Ureter (tissue), 1 donor: Measurements from ENCODE around the gene STPG3. TPM values are rescaled to one million over a fixed set of nuclear protein-coding genes. Genes with fewer than 3 reads are reported as not detected.

ENCODE experiments used
- DNase-seq: peaks from one replicate; pipeline ENCODE4 v3.0.0-alpha.2; 2020; ENCODE audit warnings: low spot score
- total RNA-seq: library from RNA; stranded (reverse); gene quantifications from one replicate; pipeline ENCODE4 v1.2.4, GENCODE V29; 2023
- donor health status: DM: yes; HTN: yes; CAD: no.

STPG3 gene
- total RNA-seq, 1 donor from 2014 or later: not detected

DNA sequence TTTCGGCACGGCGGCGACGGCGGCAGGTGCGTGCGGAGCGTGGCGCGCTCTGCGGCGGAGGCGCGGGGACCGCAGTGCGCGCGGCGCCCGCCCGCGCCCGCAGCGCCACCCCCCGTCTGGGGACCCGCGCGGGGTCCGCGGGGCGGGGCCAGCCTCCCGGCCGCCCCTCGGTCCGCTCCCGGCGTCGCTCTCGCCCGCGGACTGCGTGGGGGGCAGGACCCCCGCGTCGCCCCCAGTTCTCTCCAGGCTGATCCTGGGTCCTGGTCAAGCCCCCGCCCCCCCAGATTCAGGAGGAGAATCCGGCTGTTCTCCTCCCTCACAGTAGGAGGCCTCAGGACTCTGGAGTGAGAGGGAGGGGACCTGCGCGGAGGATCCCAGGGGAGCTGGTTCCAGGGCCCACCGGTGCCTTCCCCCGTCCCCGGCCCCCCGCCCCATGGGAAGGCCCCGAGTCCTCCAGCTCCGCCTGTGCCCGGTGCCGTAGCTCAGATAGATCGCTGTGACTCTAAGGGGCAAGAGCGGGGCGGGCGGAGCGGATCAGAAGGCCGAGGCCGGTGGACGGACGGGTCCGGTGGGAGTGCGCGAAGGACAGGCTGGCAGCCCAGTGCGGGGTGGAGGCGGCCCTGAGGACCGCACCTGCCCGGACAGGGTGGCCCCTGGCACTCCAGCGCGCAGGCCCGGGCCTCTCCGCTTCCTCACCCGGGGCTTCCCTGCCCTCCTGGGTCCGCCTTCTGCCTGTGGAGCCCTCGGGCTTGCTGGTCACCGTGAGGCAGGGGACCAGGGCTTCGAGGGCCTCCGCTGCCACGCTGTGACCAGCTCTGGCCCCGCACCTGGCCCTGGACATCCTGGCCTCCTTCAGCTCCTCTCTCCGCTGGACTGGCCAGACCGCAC is 28.7 kb upstream of the STPG3 start, which contains the start of gene RNF208:
Gene RNF208, minus strand, starts transcription at position 51 of the 888 bp plus-strand sequence. CDS start 1,028 bp downstream, outside the sequence.
- DNase-seq: no peak

DNA sequence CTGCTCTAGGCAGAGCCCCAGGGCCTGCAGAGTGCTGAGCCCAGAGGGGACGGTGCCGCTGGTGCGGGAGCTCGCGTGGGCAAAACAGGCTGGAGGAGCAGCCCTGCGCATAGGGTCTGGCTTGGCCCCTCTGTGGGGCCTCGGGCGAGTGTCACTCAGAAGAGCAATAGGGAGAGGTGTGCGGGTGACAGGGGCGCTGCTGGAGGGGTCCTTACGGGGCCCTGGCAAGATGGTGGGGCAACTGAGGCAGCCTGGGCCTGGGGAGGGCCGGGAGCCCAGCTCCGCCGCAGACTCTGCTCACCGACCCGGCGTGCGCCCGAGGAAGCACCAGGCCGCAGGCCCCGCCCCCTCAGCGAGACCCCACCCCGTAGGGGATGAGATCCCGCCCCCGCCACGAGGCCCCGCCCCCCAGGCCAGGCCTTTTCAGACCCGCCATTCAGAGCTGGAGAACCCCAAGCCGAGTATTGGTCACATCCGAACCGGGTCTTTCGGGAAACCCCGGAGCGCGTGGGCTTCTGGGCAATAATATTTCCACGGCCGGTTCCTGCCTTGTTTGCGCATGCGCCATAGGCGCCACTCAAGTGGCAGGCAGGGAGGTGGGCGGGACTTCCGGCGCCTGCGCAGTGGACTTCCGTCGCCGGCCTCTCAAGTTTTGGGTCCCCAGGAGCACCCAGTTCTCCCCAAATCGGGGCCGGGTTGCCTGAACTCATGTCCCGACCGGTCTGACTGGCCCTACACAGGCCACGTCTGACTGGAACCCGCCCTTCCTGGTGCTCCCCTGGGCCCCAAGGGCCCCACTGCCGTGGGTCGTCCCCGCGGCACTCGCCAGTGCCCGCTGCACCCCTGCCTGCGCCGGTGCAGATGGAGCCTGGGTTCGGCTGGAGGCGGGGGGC is 27.8 kb upstream of the STPG3 start:
- peak; percentile 98 for DNase-seq

DNA sequence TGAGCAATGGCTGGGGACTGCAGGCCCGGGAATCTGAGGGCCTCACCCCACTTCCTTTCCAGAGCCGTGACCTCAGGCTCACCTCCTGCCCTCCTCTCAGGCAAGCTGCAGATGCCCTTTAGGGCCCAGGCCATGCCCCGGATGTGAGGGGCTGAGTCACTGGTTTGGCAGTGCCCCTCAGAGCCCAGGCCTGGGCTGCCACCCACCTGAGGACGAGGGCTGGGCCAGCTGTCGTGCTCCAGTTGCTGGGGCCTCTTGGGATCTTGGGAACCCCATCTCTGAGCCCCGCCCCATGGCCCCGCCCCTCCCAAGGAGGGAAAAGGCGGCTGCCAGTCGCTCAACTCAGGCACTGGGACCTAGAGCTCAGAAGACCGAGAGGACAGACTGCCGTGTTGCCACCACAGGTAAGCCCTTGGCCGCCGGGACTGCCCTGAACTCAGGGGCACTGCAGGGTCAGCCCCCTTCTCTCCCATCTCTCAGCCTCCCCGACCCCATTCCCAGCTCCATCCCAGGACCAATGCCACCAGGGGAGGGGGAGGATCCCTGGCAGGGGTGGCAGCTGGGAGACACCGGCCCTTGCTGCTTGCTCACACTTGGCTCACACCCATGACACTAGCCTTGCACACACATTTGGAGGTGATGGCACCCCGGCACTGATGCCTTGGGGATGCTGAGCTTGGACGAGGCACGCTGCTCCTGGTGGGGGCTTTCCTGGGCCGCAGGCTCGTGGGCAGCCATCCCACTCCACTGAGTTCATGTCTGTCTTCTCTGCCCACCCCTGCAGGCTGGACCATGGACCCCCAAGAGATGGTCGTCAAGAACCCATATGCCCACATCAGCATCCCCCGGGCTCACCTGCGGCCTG is 26.0 kb upstream of the STPG3 start, which contains the start of gene CYSRT1:
Gene CYSRT1, plus strand, starts transcription at position 345 of the 865 bp plus-strand sequence. Its CDS starts 448 bp downstream, at position 793.
- no peak for DNase-seq

DNA sequence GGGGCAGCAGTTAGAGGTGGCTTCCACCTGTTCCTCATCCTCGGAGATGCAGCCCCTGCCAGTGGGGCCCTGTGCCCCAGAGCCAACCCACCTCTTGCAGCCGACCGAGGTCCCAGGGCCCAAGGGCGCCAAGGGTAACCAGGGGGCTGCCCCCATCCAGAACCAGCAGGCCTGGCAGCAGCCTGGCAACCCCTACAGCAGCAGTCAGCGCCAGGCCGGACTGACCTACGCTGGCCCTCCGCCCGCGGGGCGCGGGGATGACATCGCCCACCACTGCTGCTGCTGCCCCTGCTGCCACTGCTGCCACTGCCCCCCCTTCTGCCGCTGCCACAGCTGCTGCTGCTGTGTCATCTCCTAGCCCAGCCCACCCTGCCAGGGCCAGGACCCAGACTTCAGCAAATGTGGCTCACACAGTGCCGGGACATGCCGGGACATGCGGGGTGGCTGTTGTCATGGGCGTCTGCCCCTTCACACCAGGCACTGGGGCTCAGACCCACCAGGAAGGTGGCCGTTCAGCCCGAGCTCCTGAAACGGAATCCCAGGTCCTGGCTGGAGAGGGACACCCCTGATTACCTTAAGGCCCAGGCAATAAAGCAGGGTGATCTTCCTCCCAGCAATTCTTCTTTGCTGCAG is 25.3 kb upstream of the STPG3 start:
- no peak for DNase-seq

DNA sequence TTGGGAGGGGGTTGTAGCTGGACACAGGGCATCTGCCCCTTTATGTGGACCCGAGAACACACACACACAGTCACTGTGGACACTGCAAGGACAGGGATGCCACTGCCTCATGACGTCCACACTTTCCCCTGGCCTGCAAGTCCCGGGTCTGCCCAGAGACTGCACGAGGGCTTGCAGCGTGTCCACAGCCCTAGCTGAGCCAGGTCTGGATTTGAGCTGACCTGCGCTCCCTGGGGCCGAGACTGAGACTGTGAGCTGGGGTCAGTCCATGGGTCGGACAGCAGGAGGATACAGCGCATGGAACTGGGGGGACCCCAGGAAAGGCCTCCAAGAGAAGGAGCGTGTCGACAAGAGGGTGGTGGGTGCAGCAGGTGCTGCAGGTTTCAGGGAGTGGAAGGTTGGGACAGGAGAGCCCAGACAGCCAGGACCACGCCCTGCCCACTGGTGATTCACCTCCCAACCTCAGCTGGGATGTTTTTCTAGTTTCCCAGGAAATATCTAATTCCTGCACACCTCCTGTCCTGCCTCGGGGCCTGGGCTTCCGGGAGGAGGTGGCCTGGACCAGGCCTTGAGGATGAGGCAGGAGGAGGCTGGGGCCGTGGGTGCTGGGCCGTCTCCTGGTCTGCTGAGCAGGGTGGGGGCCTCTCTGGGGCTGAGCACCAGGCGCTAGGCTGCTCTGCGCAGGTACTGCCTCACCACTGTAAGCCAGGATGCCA is 24.6 kb upstream of the STPG3 start:
- DNase-seq: no peak

DNA sequence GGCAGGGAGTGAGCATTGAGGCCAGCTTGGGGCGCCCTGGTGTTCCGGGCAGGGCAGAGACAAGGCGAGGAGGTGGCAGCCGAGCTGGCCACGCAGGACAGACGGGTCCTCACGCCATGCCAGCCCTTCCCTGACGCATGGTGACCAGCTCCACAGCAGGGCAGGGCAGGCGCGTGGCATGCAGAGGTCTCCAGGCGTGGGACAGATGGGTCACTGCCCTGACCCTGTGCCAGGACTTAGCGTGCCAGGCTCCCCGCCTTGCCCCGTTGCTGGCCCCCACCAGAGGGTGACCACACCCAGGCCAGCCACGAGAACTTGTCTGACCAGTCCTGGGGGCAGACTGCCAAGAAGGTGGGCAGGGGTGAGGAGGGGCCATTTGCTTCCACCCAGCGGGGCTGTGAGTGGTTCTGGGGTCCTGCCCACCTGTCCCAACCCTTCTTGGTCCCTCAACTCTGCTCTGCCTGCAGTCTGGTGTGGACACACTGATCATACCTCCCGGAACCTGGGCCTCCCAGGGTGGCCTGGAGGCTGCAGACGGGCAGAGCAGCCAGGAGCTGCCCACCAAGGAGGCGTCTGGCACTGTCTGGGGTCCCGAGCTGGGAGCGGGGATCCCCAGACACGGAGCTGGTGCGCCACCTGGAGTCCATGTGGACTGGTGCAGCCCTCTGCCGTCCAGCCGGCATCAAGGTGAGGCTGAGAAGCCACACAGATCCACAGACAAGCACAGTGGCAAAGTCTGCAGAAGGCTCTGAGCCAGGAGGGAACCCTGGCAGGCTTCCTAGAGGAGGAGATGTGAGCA is 23.8 kb upstream of the STPG3 start, which contains the start of gene RNF224:
Gene RNF224, plus strand, starts transcription at position 449 of the 799 bp plus-strand sequence. CDS start 834 bp downstream, outside the sequence.
- DNase-seq: peak; percentile 79

DNA sequence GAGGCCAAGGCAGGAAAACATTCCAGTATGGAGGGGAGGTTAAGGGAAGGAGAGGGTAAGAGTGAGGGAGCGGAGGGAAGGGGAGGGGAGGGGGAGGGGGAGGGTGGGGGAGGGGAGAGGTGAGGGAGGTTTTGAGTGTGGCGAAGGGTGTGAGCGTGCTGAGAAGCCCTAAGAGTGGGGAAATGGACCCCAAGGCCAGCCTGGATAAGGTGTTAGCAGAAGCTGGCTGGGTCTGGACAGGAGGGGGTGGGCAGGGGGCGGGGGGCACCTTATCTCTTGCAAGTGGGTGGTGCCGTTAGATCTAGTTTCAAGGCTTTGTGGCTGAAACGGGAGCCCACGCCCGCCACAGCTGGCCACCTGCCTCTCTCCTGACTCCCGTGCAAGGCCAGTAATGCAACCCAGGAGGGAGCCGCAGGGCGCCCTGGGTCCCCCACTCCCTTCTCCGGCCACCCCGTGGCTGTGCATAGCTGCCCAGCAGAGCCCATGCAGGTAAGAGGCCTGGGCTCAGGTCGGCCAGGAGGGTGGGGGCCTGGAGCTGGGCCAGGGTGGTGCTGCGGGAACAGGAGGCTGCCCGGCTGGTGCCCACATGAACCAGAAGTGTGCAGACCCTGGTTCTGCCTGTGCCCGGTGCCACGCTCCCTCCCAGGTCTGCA is 23.1 kb upstream of the STPG3 start:
- DNase-seq: no peak

DNA sequence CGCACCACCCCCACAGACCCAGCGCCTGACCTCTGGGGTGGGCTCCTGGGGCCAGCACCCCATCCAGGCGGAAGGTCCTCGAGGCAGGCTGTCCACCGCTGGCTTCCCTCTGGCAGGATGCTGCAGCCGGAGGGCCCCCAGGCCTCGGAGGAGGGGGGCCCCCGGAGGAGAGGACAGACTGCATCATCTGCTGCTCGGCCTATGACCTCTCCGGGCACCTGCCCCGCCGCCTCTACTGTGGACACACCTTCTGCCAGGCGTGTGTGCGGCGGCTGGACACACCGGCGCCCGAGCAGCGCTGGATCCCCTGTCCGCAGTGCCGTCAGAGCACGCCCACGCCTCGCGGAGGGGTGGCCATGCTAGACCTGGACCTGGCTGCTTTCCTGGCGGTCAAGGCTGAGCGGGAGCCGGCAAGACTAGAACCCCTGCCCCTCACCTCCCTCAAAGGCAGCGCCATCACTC is 22.5 kb upstream of the STPG3 start:
- DNase-seq: no peak

DNA sequence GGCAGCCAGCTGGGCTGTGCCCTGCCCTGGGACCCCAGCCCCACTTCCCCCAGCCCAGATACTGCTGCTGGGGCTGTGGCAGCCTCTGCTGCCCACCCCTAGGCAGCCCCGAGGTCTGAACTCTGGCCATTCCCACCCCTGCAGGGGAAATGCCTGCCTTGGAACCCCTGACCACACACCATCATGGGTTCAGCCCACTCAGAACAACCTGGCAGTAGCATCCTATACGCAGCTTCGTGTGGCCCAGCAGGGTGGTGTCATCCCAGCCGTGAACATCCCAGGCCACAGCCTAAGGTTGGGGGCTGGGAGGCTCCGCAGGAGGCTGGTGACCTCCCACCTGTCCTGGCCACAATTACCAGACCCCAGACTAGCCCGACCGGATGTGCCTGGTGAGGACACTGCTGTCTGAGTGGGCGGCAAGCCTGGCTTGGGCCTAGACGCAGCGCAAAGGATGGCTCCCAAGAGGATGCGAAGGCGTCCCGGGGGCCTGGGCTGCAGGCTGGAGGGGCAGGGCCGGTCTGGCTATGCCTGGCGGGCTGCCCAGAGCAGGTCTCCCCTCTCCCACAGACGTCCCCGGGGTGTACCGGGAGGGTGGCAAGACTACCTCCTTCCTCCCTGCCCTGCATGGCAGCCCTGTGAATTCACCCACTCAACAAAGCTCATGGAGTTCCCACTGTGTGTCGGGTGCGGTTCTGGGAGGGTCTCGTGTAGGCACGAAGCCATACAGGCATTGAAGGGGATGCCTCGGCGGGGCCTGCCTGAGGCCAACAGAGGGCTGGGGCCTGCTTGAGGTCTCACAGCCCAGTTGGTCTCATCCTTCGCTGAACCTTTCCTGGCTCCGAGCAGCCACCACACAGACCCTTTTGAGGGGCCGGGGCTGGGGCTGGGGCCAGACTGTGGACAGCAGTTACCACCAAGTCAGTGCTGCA is 21.9 kb upstream of the STPG3 start:
- DNase-seq: no peak

DNA sequence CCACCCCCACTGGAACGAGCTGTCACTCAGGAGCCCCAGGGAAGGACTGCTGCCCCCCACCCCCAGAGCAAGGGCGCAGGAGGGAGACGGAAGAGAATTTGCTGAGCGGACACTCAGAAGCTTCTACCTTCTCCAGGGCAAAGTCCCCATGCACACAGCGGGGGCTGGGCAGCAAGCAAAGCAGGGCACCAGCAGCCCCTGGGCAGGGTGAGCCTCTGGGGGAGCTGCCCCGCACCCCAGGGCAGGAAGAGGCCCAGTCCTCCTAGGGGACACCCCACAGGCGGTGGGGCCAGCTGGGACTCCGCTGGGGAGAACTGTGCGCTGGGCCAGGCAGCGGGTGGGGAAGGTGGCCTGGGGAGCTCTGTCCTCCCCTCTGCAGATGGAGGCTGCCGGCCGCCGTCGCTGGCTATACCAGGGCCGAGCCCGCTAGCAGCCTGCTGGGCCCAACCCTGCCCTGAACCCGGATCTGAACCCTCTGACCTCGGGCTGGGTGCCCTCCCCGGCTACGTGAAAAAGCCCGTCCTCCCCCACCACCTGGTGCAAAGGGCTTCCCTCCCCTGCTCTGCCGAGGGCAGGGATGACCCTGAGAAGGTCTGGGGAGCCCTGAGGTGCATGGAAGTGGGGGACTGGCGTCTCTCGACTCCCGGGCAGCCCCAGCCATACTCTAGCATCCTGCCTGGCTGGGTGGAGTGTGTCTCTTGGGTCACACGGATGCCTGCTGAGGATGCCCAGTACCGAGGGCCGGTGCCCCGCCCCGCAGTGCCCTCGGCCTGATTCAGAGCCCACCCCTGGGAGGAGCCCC is 21.0 kb upstream of the STPG3 start:
- no peak for DNase-seq

DNA sequence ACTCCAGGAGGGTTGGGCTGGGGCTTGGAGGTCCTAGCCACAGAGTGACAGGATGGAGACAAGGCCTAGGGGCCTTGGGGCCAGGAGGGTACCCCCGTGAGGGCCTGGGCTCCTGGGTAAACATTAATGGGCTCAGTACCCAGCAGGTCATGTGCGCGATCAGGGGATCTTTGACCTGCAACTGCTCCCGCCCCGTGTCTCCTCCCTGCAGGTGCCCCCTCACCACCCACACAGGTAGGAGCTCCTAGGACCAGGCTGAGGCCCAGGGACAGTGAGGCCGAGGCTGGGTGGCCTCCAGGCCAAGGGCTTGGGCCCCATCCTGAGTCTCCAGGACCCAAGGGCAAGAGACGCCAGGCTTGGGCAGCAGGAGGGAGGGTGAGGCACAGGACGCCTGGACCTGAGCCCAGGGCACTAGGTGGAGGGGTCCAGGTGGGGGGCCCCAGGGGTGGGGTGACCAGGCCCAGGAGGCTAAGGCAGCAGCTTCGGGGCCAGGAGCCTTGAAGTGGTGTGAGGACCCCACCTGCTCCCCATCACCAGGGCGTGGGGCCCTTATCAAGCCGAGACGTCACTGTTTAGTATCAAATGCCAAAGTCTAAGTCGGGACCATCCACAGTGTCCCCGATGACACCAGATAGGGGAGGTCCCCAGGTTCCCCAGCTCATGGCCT is 20.2 kb upstream of the STPG3 start, which contains the start of gene SLC34A3:
Gene SLC34A3, plus strand, starts transcription at position 197 of the 667 bp plus-strand sequence. CDS start 802 bp downstream, outside the sequence.
- DNase-seq: no peak

DNA sequence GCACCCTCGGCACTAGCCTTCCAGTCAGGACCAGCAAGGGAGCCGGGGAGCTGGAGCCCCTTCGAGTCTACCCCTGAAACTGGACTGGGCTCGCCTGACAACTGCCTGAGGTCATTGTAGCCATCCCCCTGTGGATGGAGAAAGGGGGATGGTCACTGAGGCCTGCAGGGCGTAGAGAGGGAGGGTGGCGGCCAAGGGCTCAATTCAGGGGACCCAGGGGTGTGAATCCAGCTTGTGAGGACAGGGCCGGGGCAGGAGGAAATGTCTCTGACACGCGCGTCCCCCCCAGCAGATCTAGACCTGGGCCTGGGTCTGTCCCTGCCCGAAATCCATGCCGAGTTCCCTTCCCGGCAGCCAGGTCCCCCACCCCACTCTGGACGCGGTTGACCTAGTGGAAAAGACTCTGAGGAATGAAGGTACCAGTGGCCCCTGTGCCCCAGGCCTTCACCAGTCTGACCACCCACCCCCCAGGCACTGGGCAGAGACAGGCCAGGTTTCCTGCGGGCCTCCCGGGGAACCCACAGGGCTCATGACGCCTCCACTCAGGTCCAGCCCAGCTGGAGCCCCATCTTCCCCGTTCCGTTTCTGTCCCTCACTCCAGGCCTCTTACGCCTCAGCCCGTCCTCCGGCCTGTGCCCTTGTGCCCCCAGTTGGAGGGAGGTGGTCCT is 19.6 kb upstream of the STPG3 start:
- DNase-seq: no peak

DNA sequence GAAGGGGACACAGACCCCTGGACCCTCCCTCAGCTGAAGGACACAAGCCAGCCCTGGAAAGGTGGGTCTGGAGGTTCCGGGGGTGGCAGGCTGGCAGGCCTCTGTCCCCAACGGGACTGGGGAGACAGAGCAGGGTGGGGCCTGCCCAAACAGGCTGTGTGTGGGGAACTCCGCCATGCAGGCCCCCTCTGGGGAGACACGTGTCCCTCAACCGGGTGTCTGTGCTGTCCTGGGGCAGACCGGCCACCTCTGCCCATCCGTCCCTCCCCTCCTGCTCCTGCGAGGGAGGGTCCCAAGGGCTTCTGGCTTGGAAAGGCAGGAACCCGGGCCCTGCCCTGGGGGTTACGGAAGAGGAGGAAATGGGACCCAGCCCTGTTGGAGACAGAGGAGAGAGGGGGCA is 19.0 kb upstream of the STPG3 start:
- DNase-seq: no peak

DNA sequence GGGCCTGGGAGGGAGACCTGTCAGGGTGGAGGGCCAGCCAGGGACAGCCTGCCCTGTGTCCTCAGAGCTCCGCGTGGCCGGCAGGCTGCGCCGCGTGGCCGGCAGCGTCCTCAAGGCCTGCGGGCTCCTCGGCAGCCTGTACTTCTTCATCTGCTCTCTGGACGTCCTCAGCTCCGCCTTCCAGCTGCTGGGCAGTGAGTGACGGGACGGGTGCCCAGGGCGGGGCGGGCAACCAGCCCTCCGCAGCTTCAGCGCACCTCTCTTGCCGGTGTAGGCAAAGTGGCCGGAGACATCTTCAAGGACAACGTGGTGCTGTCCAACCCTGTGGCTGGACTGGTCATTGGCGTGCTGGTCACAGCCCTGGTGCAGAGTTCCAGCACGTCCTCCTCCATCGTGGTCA is 18.6 kb upstream of the STPG3 start:
- no peak for DNase-seq
